Measurements from ENCODE around the gene PRICKLE4.

Gene PRICKLE4

DNA sequence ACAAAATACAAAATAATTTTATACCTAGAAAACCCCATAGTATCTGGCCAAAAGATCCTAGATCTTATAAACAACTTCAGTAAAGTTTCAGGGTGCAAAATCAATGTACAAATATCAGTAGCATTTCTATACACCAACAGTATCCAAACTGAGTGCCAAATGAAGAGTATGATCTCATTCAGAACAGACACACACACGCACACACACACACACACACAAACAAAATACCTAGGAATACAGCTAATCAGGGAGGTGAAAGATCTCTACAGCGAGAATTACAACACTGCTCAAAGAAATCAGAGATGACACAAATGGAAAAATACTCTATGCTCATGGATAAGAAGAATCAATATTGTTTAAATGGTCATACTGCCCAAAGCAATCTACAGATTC lies 56.1 kb downstream of the PRICKLE4 start (continued):
- TF ChIP-seq, protein P1, sequence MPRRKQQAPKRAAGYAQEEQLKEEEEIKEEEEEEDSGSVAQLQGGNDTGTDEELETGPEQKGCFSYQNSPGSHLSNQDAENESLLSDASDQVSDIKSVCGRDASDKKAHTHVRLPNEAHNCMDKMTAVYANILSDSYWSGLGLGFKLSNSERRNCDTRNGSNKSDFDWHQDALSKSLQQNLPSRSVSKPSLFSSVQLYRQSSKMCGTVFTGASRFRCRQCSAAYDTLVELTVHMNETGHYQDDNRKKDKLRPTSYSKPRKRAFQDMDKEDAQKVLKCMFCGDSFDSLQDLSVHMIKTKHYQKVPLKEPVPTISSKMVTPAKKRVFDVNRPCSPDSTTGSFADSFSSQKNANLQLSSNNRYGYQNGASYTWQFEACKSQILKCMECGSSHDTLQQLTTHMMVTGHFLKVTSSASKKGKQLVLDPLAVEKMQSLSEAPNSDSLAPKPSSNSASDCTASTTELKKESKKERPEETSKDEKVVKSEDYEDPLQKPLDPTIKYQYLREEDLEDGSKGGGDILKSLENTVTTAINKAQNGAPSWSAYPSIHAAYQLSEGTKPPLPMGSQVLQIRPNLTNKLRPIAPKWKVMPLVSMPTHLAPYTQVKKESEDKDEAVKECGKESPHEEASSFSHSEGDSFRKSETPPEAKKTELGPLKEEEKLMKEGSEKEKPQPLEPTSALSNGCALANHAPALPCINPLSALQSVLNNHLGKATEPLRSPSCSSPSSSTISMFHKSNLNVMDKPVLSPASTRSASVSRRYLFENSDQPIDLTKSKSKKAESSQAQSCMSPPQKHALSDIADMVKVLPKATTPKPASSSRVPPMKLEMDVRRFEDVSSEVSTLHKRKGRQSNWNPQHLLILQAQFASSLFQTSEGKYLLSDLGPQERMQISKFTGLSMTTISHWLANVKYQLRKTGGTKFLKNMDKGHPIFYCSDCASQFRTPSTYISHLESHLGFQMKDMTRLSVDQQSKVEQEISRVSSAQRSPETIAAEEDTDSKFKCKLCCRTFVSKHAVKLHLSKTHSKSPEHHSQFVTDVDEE (CRISPR knock-in tag; IDR thresholded peaks at IDR 0.05), result no peak
- TF ChIP-seq ARNTL (CRISPR knock-in tag; IDR thresholded peaks at IDR 0.05; ENCODE audit: borderline replicate concordance, low read depth), result no peak
